ENCODE results near the gene NCK1.

The NCK1 gene

DNA sequence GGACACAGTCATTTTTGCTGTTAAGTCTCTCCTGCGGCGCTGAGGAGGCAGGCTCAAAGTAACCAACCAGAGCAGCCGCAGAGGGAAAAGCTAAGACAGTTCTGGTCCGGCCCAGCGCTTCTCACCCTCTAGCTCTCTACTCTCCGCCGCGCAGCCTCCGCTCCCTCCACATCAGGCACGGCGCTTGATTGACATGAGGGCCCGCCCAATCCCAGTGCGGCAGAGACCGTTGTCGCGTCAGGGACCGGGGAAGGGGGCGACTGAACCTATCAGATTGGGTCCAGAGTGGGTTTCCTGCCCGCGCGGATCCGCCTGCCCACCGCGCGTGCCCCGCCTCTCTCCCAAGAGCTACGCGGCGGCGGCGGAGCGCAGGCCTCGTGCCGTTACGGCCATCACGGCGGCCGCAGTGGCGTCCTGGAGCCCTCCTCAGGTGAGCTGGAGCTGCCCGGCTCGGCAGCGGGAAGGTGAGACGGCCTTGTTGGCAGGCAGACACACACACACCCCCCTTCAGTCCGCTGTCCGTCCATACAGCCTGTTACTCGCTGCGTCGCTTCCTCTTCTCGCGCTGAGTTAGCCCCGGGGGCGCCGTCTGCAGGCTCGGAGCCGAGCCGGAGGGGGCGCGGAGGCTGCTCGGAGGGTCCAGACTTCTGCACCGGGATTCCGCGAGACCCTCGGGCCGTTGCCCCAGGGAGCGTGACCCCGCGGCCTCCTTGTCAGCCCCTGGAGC is at the start of gene NCK1:
Gene NCK1 (plus strand): TSS at position 319 of the 727 bp plus-strand sequence. CDS start 65,794 bp downstream, outside the sequence.
- peak; percentile 97 to 98 for DNase-seq (ENCODE audit: extremely low read depth in 1 of 2, low read depth in 1 of 2)

DNA sequence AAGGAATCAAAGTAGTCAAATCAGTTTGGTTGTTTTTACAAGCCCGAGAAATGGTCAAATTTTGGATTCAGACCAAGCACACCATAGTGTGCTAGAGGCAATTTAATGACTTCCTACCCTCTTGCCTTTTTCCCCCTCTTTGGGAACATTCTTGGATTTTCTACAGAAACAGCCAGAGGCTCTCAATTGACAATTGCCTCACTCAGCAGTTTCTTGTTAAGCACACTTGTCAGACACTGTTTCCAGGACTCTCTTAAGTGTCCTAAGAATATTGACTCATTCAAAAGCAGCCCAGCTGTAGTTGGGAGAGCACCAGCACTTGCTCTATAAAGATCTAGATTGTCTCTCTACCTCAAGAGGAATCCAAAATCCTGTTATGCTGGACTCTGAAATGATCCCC is 44.6 kb upstream of the NCK1 start:
- no peak for DNase-seq (ENCODE audit: extremely low read depth in 1 of 2, low read depth in 1 of 2)

DNA sequence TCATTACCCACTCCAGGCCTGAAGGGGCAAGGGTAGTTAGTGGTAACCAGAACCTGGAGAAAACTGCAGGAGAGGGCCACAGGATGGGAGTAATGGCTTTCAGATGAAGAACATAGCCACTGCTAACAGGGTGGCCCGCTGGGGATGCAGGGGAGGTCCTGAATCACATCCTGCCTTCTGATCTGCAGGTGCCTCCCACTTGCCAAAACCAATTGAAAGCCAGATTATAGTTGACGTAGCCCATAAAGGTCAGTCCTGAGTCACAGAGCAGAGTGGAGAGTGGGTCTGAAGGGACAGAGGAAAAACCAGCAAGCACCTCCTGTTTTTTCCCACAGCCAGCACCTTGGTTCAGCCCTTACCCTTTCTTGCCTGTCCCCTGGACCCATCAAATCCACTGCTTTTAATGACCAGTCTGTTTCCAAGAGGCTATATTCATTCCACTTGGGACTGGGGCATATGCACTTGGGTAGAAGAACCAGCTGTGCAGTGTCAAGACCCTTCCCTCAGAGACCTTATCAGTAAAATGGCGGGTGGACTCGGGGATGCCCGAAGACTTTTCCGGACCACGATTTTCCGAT is 43.7 kb upstream of the NCK1 start:
- no peak for DNase-seq (ENCODE audit: extremely low read depth in 1 of 2, low read depth in 1 of 2)

DNA sequence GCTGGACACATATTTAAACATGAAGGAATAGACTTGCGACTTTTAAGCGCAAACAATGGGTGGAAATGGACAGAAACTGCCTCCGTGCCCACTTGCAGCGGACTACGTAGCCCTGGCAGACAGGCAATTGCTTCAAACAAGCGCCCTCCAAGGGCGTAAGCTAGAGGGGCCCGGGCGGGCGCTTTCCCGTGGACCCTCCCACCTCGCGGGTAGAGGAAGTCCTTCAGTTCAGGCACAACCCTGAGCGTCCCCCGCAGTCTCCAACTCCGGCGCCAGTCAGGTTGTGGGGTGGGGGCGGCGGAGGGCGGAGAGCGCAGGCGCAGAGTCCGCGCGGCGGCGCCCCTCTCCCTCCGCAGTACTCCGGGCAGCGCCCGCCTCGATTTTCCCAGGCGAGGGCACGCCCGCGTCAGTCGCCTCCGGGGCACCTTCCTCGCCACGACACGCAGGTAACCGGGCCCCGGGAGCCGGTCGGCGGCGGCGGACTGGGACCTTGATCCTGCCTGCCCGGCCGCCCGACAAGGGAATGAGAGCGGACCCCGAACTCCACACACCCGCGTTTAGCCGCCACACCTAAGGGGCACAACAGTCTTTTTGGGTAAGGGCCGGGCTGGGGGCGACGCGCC is 43.1 kb upstream of the NCK1 start, which contains the start of gene SLC35G2:
Gene SLC35G2 (plus strand): TSS at position 358 of the 623 bp plus-strand sequence. CDS start 35,335 bp downstream, outside the sequence.
- DNase-seq (ENCODE audit: extremely low read depth in 1 of 2, low read depth in 1 of 2), result peak in 1 of 2 donors; percentile 12

DNA sequence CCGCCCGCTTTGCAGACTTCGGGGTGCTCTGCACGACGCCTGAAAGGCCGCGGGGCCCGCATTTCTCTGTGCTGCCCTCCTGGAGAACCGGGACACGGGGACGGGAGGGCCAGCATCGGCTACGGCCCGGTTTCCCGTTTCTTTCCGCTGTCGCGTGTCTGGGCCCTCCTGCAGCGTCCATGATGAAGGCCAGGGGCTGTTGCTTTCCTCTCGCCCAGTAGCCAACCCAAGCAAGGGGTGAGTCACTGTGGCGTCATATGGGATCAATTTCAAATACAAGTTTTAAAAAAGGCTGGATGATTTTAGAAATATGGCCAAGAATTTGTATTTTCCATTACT is 42.6 kb upstream of the NCK1 start:
- DNase-seq (ENCODE audit: extremely low read depth in 1 of 2, low read depth in 1 of 2), result no peak

DNA sequence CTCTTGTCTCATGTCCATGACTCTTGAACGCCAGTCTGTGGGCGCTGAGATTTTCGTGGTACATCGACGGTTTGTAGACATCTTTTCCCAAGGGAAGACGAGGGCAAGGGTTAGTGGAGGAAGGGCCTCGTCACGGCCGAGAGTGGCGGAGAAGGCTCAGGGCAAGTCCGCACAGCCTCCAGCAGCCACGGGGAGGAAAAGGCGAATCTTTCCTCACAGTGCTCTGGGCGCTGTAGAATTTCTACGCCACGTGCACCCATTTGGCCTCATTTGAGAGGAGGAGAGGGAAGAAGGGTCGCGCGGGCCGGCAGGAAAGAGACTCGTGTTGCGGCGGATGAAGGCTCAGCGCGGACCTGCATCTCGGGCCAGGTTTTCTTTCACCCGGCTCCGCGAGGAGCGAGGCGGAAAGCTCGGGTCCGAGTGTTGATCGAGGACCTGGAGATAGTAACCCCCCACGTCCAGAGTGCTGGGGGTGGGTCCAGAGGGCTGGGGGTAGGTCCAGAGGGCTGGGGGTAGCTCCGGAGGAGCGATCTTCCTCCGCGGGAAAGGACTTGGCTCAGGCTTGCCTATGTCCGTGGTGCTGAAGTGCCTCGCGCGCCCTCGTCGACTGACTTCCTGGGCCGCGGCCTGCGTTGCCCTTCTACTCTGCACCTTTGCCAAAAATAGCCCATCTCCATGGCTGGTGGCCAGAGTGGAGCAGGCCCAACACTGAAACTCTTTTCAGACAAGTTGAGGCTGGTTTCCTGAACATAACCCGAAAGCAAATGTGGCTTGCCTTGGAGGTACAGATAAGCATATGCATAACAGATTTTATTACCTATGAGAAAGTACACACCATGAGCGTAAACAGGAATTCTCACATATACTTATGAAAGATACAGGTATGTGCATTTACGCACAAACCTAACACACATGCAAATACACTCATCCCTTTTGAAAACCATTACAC is 42.0 kb upstream of the NCK1 start:
- DNase-seq (ENCODE audit: extremely low read depth in 1 of 2, low read depth in 1 of 2), result peak in 1 of 2 donors; percentile 15

DNA sequence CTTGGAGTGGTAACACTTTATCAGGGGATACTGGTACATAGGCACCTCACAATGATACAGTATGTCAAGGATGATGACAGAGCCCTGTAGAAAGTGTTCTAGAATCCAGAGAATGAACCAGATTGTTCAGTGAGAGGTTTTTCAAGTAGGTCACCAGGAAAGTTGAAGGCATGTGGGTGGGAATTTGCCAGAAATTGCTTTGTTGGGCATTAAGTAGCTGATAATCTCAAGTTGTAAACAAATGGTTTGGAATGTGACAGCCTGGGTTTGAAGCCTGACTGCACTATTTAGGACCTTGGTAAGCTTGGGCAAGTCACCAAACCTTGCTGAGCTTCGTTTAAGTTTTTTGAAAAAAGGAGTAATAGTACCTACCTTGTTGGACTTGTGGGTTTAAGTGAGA is 30.5 kb upstream of the NCK1 start:
- DNase-seq (ENCODE audit: extremely low read depth in 1 of 2, low read depth in 1 of 2), result no peak

DNA sequence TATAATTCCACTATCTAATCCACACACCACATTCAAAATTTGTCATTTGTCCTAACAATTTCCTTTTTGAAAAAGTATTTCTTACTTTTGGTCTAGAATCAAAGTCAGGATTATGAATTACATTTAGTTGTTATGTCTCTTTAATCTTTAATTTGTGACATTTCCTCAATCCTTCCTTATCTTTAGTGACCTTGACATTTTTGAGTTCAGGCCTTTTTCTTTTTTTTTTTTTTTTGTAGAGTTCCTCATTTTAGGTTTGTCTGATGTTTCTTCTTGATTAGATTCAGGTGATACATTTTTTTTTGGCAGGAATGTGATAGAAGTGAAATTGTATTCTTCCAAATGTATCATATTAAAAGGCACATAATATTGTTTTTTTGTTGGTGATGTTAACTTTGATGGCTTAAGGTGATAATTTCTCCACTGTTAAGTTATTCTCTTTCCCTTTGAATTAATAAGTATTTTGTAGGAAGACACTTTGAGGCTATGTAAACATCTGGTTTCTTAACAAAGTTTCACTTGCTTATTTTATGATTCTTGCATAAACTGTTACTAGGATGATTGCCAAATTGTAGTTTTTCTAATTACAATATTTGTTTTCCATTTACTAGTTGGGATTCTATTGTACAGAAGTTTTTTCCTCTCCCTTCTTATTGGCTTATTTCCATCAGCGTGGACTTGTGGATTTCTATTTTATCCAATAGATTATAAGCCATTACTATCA is 26.8 kb upstream of the NCK1 start:
- no peak for DNase-seq (ENCODE audit: extremely low read depth in 1 of 2, low read depth in 1 of 2)

DNA sequence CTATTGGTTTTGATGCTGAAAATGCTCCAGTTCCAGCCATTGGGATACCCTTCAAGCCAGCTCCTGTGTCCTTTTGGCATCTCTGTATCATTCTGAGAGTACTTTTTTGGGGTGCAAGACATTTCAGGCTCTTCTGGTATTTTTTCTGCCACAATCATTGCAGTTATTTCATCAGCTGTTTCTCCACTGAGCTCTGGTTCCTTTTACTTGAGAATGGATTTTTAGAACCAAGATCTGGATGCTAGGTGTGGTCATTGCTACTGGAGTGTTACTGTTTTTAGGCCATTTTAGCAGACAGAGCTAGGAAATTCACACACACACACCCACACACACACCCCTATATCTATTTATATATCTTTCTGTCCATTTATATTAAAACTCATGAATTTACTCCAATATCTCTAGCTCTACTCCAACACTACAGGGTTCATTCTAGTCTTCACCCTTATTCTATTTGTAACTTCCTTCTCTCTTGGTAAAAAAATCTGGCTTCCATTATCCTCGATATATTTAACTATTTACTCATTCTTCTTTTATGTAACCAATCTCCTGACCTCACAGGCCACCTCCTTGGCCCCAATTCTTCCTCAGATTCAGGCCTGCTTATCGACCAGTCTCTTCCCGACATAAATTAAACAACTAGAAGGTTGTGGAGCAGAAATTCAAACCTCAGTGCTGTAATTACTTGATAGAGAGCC is 26.0 kb upstream of the NCK1 start:
- DNase-seq (ENCODE audit: extremely low read depth in 1 of 2, low read depth in 1 of 2), result no peak

DNA sequence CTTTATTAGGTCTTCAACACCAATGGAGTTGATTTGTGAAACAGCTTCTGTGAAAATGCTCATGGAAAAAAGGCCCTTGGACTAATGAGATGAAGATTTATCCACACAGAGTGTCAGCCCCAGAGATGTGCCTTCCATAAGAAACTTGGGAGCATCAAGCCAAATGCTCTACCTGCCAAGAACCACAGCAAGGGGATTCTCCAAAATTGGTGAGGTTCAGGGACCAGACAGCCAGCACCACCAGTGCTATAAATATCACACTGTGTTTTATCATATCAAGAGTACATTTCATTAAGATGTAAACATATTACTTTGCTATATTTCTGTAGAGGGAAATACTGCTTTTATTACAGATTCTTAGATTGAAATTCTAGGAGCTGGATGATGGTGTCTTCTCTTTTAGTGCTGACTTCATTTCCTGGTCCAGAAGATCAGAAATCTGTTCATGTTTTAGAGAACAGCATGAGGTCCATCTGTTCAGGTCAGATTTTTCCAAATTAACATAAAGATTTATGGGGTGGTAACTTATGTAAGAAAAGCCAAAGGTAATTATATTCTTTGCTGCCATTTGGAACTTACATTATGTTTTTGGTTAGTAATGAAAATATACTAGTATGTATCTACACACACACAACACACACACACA is 25.4 kb upstream of the NCK1 start:
- DNase-seq (ENCODE audit: extremely low read depth in 1 of 2, low read depth in 1 of 2), result no peak

DNA sequence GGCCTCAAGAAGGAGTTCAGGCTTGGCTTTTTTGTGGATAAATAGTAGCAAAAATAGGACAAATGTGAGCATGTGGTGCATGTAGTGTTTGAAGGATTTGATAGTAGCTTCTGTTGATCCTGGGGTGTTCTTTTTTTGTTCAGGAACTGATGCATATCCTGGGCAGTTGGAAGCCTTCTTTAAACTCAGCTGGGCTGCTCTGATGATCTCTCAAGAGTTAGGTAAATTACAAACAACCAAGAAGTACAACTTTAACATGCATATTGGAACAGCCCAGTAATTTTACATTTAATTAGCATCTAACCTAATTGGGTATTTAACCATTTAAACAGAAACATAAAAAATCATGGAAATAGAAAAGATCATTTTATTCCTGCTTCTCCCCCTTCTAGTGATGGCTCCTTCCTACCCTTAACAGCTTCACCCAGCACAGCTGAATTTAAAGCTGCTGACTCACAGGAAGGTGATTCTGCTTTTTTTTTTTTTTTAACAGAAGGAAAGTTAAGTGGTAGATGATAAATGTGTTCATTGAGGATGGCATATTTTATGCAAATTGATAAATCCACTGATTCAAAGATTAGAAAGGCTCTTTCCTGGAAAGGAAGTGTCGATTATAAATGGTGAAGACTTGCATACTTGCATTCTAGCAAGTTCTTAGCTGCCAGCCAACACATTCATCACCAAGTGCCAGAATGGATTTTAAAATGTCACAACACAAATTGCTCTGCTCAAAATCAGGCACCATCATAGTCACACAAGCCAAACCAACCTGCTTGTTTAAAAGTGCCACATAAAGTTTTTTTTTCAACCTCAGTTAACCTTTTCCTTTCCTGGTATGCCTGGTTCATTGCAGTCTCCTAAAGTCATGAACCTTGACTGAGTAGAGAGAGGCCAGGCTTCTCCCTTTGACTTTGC is 23.1 kb upstream of the NCK1 start:
- no peak for DNase-seq (ENCODE audit: extremely low read depth in 1 of 2, low read depth in 1 of 2)

DNA sequence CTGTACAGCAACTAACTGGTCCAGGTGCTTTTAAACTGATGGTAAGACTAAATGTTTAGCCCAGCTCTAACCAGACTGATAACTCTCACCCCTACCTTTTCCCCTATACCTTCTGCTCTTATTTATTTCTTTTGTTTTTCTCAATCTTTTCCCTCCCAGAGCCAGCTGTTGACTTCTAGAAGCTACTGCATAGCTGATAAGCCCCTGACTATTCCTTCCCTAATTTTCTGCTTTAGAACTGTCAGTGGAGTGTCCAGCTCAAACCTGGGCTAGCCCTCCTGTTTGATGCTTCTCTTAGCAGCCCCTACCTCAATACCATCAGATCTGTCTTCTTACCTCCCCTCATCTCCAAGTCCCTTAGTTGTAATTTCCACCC is 22.5 kb upstream of the NCK1 start:
- no peak for DNase-seq (ENCODE audit: extremely low read depth in 1 of 2, low read depth in 1 of 2)

DNA sequence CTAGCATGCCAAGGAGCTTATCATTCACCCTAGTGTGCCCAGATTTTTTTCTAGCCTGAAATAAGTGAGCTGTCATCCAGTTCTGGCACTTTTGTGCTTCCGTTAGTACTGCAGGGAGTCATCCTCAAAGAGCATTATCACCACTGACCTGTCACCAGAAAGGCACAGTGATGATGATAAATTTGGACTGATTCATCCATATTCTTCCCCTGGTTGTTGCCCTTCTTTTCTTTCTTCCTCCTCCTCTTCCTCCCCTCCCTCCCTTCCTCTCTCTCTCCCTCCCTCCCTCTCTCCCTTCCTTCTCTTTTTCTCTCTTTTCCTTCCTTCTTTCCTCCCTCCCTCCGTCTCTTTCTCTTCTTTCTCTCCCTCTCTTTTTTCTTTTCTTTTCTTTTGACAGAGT is 21.8 kb upstream of the NCK1 start:
- DNase-seq (ENCODE audit: extremely low read depth in 1 of 2, low read depth in 1 of 2), result no peak

DNA sequence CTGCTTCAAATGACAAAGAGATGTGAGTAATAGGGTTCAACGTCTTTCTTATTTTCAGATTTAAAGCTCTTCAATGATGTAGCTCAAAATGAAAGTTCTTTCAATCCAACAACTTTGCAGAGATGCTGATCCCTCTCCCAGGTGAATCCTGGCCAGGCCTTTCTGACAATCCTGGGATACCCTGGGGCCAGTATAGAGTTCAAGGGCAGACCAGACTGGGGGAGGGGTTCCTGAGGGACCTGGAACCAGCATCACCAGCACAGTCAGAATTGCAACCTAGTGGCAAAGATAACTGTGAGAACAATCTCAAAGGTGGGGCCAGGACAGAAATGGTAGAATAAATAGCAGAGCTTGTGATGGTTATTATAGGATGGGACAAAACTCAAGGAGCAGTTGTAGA is 19.7 kb upstream of the NCK1 start:
- no peak for DNase-seq (ENCODE audit: extremely low read depth in 1 of 2, low read depth in 1 of 2)

DNA sequence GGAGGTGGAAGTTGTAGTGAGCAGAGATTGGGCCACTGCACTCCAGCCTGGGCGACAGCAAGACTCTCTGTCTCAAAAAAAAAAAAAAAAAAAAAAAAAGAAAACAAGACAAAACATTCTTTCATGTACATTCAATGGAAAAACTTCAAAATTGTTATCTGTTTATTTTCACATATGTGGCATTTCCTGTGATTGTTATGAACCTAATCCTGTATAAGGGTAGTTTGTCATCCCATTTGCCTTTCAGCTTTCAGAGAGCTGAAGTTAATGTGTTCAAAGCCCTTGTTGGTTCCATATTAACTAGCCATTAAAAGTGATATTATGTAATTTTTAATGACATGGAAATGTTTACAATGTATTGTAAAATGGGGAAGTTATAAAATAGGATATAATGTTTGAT is 17.3 kb upstream of the NCK1 start:
- no peak for DNase-seq (ENCODE audit: extremely low read depth in 1 of 2, low read depth in 1 of 2)

DNA sequence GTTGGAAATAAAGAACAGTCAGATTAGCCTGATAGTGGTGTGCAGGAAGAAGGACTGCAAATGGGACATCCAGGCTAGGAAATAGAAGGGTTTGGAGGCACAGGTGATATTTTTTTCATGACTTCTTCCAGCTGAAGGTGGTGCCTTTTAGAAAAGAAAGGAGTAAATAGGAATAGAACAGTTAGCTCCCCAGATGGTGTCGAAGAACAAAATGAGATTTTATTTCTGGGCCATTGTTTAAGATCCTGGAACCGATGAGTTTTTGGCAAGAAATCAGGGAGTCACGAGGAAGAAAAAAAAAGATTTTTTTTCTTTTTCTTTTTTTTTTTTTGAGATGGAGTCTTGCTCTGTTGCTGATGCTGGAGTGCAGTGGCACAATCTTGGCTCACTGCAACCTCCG is 9.8 kb upstream of the NCK1 start:
- DNase-seq (ENCODE audit: extremely low read depth in 1 of 2, low read depth in 1 of 2), result no peak

DNA sequence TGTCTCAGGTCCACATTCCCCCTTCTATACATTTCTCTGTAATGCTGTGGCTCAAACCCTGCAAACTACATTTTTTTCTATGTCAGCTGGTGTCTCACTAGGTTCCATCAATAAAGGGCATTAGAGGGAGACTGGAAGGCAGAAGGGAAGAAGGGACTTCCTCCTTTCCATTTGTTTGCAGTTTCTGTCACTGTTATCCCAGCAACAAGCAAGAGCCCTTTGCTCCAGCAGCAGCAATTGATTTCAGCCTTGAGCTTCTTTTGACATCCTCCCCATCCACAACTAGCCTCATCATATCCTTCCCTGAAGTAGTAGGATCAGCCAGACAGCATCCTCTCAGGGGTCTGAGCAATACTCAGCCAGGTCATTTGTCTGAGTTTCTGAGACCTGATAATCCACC is 5.3 kb upstream of the NCK1 start:
- DNase-seq (ENCODE audit: extremely low read depth in 1 of 2, low read depth in 1 of 2), result no peak

DNA sequence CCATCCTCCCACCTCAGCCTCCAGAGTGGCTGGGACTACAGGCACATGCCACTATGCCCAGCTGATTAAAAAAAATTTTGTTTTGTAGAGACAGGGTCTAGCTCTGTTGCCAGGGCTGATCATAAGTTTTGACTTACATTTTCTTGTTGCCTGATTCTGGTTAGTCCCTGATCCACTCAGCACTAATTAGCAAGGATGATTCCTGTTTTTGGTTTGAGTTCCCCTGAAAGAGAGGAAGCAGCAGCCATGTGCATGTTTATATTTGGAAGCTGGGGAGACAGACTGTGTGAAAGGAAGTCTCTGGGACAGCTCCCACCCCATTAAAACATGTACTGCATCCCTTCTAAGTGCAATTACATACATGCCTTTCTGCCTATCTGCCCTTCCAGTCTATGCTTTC is 3.6 kb upstream of the NCK1 start:
- DNase-seq (ENCODE audit: extremely low read depth in 1 of 2, low read depth in 1 of 2), result no peak

DNA sequence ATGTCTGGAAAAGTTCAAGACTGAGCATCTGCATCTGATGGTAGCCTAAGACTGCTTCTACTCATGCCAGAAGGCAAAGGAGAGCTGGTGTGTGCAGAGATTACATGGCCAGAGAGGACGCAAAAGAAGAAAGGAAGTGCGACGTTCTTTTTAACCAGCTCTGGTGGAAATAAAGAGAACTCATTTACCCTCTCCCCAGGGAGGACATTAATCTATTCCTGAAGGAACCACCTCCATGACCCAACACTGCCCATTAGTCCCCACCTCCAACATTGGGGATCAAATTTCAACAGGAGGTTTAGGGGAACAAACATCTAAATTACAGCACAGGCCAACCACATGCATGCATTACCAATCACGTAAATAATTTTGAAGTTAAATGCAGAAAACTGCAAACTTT is 1.5 kb upstream of the NCK1 start:
- no peak for DNase-seq (ENCODE audit: extremely low read depth in 1 of 2, low read depth in 1 of 2)

Measured in activated CD8-positive, alpha-beta memory T cell treated with anti-CD3 and anti-CD28 coated beads for 1 hour (primary cell).